ENCODE results near the gene LTBP1. TPM values are rescaled to one million over a fixed set of nuclear protein-coding genes. Genes with fewer than 3 reads are reported as not detected.

LTBP1 gene
- polyA plus RNA-seq, 12 donors: 53.9 to 102 (median 63.6) TPM; not detected in 1

GRCh38 chr2:33111002-33111446 lies 164.3 kb downstream of the LTBP1 start:
- no peak for DNase-seq

GRCh38 chr2:33115196-33115595 lies 168.4 kb downstream of the LTBP1 start:
- DNase-seq: no peak

- DNase-seq: no peak
Observed at GRCh38 chr2:33115728-33116127, 169.0 kb downstream of the LTBP1 start.

GRCh38 chr2:33116799-33117198 lies 170.0 kb downstream of the LTBP1 start:
- no peak for DNase-seq

DNA sequence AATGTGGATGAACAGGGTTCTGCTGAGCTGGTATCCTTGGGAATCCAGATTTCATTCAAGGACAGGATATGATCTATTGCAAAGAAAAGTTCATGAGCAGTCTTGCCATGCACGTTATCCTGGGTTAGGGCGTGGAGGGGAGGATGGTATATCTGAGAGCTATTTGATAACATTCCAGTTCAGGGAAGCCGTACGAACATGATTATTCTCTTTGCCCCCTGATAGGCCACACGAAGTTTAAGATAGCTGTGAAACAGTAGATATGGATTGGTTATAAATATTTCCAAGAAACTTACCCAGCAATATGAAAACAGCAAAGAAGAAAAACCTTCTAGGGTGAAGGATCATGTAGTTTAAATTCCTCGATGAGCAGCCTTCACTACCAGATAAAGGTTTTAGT lies 171.9 kb downstream of the LTBP1 start:
- no peak for DNase-seq

GRCh38 chr2:33121416-33121815 lies 174.7 kb downstream of the LTBP1 start:
- no peak for DNase-seq

- DNase-seq: no peak
Observed at GRCh38 chr2:33121925-33122324, 175.2 kb downstream of the LTBP1 start.

DNA sequence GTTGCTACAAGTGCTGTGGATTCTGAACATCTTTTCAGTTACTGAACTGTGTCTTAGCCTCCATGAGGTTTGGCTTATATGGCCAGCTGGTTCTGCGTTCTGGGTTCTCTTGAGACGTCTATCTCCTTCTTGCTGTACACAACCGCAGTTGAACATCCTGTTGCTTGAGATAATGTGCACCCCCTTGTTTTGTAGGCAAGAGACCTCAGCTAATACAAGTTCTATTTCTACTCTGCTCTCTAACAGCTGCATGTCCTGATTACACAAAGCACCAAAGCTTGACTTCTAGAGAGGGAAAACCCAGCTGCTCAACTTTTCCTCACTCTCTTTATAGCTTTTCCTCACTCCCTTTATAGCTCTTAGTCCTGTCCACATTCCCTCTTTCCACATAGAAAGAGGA lies 176.0 kb downstream of the LTBP1 start:
- no peak for DNase-seq

DNA sequence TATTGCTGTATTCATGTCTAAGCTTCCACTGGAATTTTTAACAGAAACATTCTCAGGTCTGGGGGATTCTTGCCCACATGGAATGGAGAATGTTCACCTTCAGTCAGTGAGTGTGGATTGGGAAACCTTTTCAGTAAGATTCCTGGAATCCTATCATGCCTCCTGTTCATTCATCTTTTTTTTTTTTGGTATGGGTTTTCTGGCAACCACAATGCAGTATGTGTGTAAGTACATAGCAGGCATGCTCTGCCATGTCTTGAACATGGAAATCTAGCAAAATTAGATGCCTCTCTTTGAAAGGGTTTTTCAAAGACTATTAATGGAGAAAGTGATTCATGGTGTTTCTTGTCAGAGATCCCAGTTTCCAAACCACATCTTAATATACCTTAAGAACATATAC lies 176.5 kb downstream of the LTBP1 start:
- no peak for DNase-seq

- DNase-seq: peak; percentile 54
Observed at GRCh38 chr2:33126552-33126951, 179.8 kb downstream of the LTBP1 start.

DNA sequence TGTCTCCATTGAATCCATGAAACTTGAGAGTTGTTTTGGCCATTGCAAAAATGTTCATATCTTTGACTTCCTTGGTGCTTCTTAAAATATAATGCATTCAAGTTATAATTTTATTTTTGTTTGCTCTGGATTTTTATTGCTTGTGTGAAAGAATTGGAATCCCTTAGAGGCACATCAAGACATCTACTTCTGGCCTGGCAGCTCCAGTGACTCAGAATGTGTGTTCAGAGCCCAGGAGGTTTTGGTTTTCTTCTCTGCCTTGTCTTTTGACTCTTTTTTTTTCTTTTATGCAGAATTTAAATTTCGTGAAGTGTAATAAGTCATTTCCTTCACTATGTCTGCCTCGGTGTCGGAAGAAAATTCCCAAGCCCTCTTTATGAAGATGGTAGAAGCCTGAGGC lies 180.2 kb downstream of the LTBP1 start:
- no peak for DNase-seq

- DNase-seq: no peak
Observed at GRCh38 chr2:33129263-33130053, 182.7 kb downstream of the LTBP1 start.

DNA sequence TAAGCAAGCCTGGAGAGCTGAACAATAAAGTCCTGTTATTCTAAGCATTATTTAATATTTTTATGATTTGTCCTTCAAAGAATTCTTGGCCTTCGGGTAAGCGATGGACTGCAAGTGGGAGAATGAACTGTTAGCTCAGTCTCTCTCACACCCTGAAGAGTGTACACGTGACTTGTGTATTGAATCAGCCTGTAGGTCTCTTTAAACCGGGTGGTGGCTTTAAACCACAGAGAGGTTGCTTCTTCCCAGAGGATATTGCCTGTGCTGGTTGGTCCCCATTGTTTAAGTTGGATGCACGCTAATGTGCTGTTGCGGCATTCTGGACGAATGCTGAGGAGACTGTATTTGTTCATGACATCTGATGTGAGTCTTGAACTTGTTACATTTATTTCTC lies 183.3 kb downstream of the LTBP1 start:
- DNase-seq: no peak

DNA sequence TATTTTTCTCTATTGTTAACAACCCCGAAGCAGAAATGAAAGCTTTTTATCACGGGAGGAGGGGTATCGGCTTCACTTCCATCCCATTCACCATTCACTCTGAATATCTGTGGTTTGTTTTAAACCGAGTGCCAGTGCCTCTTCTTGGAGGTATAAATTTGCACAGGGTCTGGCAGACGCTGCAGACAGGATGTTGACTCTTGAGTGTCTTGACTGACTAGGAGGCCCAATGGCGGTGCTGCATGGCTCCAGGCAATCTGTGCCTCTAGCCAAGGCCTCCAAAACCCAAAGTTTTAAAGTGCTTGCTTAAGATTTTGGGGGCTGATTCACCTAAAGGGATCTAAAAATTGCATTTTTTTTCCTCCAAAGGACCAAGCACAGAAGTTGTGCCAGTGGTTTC lies 183.8 kb downstream of the LTBP1 start:
- DNase-seq: no peak

- DNase-seq: no peak
Observed at GRCh38 chr2:33131111-33131510, 184.4 kb downstream of the LTBP1 start.

- DNase-seq: no peak
Observed at GRCh38 chr2:33131749-33132148, 185.0 kb downstream of the LTBP1 start.

DNA sequence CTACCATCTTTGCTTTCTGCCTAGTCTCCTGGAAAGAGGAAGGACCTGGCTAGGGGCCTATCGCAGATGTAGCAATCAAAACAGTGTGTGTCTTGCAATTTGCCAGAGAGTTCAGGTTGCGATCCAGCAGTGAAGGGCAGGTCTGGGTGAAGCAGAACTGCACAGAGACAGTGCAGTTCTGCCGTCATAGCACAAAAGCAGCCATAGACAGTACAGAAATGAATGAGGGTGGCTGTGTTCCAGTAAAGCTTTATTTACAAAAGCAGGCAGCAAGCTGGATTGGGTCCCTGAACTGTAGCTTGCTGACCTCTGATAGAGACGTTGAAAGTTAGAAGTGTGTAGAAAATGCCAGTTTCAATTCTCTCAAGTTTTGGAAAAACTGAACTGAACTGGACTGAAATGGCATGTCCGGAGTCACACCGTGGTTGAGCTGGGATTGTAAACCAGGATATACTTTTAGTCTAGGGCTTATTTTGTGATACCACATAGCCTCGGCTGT lies 186.8 kb downstream of the LTBP1 start:
- DNase-seq: no peak

DNA sequence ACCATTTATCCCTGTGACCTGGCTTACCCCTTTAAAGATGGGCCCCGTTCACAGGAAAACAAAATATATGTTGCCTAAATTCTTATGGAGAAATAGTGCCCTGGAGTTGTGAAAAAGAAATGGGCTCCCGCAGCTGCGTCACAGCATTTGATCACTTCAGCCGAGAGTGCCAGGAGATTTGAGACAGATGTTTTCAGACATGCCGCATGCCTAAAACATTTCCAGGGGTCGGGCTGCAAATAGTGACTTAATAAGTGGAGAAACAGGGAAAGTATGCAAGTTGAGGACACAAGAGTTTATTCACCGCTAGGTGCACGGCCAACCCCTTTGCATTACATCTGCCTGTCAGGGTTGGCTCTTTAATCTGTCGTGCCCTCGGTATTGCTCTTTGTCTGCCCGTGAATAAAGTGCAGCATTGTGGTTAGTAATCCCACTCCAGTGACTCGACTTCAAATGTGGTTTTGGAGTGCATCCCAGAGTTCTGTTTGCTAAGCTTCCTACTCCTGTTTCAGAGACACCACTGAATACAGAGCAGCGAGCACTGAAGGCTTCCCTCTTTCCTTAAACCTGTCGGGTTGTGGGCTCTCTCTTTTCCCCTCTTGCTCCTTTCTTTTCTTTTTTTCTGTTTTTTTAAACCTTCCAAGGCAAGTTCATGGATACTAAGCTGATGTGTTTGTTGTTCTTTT lies 187.5 kb downstream of the LTBP1 start:
- peak; percentile 87 for DNase-seq

- no peak for DNase-seq
Observed at GRCh38 chr2:33134791-33135560, 188.2 kb downstream of the LTBP1 start.

GRCh38 chr2:33135645-33136044 lies 188.9 kb downstream of the LTBP1 start:
- DNase-seq: no peak

- DNase-seq: no peak
Observed at GRCh38 chr2:33136056-33136455, 189.3 kb downstream of the LTBP1 start.

DNA sequence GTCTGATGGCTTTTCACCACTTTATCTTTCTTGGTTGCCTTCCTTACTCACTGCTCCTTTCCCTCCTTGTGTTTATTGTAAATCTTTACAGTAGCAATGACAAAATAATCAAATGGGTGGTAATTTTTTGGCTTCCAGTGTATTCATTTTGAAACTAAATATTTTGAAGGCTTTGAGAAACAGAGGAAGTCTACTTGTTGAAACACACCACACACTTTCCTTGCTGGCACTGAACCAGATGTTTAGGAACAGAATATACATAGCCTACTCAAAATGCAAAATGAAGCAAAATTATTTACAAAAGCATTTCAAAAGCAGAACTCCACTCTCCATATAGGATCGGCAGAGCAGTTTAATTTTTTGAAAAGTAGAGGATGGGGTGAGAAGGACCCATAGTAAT lies 189.8 kb downstream of the LTBP1 start:
- DNase-seq: no peak
